Activated CD4-positive, alpha-beta memory T cell treated with anti-CD3 and anti-CD28 coated beads, Interleukin-2, amount 10 ng/mL, durations not matched to agents 7 days and 5 days (primary cell): ENCODE results near the gene PDE4D. TPM values are rescaled to one million over a fixed set of nuclear protein-coding genes. Genes with fewer than 3 reads are reported as not detected.

Experiments used
- CTCF ChIA-PET: fragments of 350-600 bp; sonication (Branson Sonifier 250); formaldehyde crosslinking; loops from one replicate; lab custom pipeline; 2021; ENCODE audit warnings: antibody characterized with exemption, inconsistent platforms; lab: Charles Lee
- POLR2A ChIA-PET: fragments of 350-600 bp; sonication (Branson Sonifier 250); formaldehyde crosslinking; loops from one replicate; lab custom pipeline; 2021; ENCODE audit warnings: antibody characterized with exemption; lab: Charles Lee
- DNase-seq: peaks from one replicate; pipeline ENCODE4 v3.0.0-alpha.2; 2020
- H3K27ac Mint-ChIP-seq: one replicate; pipeline ENCODE4 v1.8.0; 2021; ENCODE audit warnings: mild to moderate bottlenecking, mixed read lengths
- H3K27me3 Mint-ChIP-seq: one replicate; pipeline ENCODE4 v1.8.0; 2021; ENCODE audit warnings: mixed read lengths
- H3K36me3 Mint-ChIP-seq: one replicate; pipeline ENCODE4 v1.8.0; 2021; ENCODE audit warnings: low read depth, mixed read lengths
- H3K4me1 Mint-ChIP-seq: one replicate; pipeline ENCODE4 v1.8.0; 2021; ENCODE audit warnings: mixed read lengths
- H3K4me3 Mint-ChIP-seq: one replicate; pipeline ENCODE4 v1.8.0; 2021; ENCODE audit warnings: mild to moderate bottlenecking, mixed read lengths
- H3K9me3 Mint-ChIP-seq: one replicate; pipeline ENCODE4 v1.8.0; 2021; ENCODE audit warnings: mixed read lengths
- total RNA-seq, 2 experiments: library from RNA; stranded (reverse); gene quantifications; one replicate each; pipeline ENCODE4 v1.2.3, GENCODE V29; 2021

PDE4D gene
- 100 to 1,000 TPM; 123 to 126 TPM for total RNA-seq

DNA sequence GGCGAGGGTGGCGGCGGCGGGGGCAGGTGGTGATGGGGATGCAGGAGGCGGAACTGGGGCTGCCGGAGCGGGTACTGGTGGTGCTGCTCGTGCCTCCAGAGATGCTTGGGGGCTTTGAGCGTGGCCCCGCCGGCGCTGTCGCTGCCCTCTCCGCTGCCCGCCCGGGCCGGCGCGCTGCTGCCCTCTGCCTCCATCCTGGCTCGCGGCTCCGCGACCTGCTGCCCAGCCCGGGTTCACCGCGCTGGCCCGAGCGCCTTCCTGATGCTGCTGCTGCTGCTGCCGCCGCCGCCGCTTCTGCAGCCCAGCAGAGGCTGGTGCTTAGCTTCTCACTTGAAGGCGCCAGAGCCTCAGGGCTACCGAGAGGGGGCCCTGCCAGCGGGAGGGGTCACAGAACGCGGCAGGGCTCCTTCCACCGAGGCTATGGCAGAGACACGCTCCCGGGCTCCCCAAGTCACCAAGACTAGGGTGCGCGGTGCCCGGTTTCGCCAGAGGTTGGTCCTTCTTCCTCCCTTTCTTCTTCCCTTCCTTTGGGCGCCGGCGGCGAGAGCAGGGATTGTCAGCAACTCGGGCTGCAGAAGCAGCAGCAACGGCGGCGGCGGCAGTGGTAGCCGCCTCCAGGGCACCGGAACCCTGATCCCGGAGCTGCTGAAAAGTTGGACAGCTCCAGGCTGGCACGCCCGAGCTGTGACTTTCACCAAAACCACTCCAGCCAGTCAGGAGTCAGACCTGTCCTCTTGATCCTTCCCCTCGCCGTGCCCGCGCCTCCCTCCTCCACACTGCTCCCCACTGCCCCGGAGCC, at the start of gene PDE4D:
PDE4D (minus strand) TSS at position 298 of the 799 bp plus-strand sequence.
- Mint-ChIP-seq H3K4me3 (no peak within 1 kb of the TSS), H3K4me1 (peaks cover 1% of the 10 kb centered on the region), H3K9me3 (no peaks in the 10 kb centered on the region), H3K27me3 (peaks cover 30% of the 10 kb centered on the region), H3K36me3 (peaks cover 2% of the 10 kb centered on the region), H3K27ac (no peak within 1 kb of the TSS)
- ChIA-PET CTCF (no interaction called here), POLR2A (no interaction called here)
- no peak for DNase-seq

DNA sequence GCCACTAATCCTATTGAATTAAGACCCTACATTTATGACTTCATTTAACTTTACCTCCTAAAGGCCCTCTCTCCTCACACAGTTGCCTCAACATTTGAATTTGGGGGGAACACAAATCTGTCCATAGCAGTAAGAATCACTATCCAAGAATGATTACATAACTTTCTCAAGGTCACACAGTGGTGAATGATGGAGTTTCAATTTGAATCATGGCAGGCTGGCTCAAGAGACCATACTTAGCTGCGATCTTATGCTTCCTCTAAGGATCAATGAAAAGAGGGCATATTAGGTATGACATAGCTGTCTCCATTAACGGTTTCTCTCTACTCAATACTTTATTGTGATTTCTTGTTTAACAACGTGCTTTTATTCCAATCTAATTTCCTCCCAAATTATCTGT, 44.1 kb upstream of the PDE4D start:
- Mint-ChIP-seq H3K27me3 (no peaks in the 10 kb centered on the region), H3K27ac (no peak overlapping the region), H3K36me3 (no peaks in the 10 kb centered on the region), H3K4me1 (no peaks in the 10 kb centered on the region), H3K9me3 (no peaks in the 10 kb centered on the region), H3K4me3 (no peak overlapping the region)
- no peak for DNase-seq
- ChIA-PET CTCF (no interaction called here), POLR2A (no interaction called here)

DNA sequence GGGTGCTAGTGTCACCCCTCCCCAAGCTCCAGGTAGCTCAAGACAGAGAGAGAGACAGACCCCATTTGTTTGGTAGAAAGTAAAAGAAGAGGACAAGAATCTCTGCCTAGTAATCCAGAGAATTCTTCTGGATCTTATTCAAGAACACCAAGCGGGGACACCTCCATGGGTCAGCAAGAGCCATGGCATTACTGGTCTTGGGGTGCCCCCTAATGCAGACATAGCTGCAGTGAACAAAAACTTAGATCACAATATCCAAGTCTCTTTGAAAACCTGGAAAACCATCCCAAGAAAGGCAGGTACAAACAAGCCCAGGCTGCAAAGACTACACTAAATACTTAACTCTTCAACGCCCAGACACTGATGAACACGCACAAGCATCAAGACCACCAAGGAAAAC, 29.9 kb upstream of the PDE4D start:
- Mint-ChIP-seq H3K27ac (no peak overlapping the region), H3K36me3 (no peaks in the 10 kb centered on the region), H3K9me3 (no peaks in the 10 kb centered on the region), H3K4me1 (no peaks in the 10 kb centered on the region), H3K4me3 (no peak overlapping the region), H3K27me3 (no peaks in the 10 kb centered on the region)
- ChIA-PET CTCF (no interaction called here), POLR2A (no interaction called here)
- no peak for DNase-seq

DNA sequence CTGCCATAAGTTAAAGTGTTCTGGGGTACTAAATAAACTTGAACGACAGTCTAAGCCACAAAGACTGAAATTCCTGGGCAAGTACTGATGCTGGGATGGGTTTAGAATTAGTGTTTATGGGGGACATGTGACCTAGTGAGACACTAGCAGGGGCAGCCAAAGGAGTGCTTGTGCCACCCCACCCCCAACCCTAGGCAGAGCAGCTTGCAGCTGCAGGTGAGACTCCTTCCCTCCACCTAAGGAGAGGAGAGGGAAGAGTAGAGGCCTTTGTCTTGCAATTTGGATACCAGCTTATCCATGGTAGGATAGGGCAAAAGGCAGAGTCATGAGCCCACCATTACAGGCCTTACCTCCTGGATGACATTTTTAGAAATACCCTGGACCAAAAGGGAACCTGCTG, 28.7 kb upstream of the PDE4D start:
- Mint-ChIP-seq H3K4me1 (no peaks in the 10 kb centered on the region), H3K4me3 (no peak overlapping the region), H3K27ac (no peak overlapping the region), H3K9me3 (no peaks in the 10 kb centered on the region), H3K27me3 (no peaks in the 10 kb centered on the region), H3K36me3 (no peaks in the 10 kb centered on the region)
- DNase-seq = no peak
- ChIA-PET CTCF (no interaction called here), POLR2A (no interaction called here)

DNA sequence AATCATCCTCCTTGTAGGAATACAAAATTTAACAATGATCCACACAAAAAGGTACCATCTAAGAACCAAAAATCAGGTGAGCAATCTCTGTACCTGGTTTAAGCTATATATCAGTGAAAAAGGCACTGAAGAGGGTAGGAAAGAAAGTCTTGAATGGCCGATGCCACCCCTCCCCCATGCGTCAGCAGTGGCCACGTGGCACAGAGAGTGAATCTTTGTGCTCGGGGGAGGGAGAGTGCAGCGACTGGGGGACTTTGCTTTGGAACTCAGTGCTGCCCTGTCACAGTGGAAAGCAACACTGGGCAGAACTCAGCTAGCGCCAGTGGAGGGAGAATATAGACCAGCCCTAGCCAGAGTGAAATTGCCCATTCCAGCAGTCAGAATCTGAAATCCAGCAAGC, 28.3 kb upstream of the PDE4D start:
- no peaks in the 10 kb centered on the region for H3K9me3 Mint-ChIP-seq
- ChIA-PET POLR2A (no interaction called here), CTCF (no interaction called here)
- no peaks in the 10 kb centered on the region for H3K4me1 Mint-ChIP-seq
- H3K36me3 Mint-ChIP-seq = no peaks in the 10 kb centered on the region
- no peak overlapping the region for H3K4me3 Mint-ChIP-seq
- no peaks in the 10 kb centered on the region for H3K27me3 Mint-ChIP-seq
- DNase-seq = no peak
- no peak overlapping the region for H3K27ac Mint-ChIP-seq

DNA sequence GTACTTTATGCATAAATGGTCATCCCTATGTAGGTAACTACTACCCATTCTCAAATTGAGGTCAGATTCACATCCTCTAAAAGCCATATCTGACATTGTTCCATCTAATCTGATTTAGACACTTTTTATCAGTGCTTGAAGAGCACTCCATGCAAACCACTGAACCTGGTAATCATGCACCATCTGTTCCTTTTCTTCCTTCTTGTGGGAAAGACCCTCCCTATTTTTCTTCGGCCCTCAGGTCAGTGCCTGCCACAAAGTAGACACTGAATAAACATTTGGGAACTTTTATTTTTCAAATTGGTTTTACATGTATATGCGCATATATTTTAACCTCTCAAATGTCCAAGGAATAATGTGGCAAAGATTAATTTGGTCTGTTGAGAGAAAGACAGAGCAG, 26.0 kb upstream of the PDE4D start:
- ChIA-PET POLR2A (no interaction called here), CTCF (no interaction called here)
- Mint-ChIP-seq H3K27me3 (no peaks in the 10 kb centered on the region), H3K4me3 (no peak overlapping the region), H3K9me3 (no peaks in the 10 kb centered on the region), H3K4me1 (no peaks in the 10 kb centered on the region), H3K36me3 (no peaks in the 10 kb centered on the region), H3K27ac (no peak overlapping the region)
- DNase-seq = no peak

DNA sequence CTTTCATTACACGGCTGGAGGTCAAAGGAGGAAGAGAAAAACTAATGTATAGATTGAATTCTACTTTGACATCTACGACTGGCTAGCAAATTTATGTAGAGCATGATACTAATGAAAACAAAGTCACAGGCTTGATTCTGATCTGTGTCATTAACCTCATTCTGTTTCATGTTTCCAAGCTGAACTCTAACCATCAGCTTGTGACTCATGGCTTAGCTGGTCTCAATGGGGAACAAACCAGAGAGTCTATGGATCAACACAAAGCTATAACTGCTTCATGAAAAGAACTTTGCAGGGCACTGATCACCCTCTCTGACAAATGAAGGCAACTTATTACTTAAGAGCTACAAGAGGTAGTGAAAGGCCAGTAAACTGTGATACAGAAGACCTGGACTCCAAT, 23.6 kb upstream of the PDE4D start:
- no peak overlapping the region for H3K4me3 Mint-ChIP-seq
- DNase-seq = no peak
- no peaks in the 10 kb centered on the region for H3K9me3 Mint-ChIP-seq
- no peaks in the 10 kb centered on the region for H3K4me1 Mint-ChIP-seq
- ChIA-PET POLR2A (no interaction called here), CTCF (no interaction called here)
- no peak overlapping the region for H3K27ac Mint-ChIP-seq
- no peaks in the 10 kb centered on the region for H3K27me3 Mint-ChIP-seq
- H3K36me3 Mint-ChIP-seq = no peaks in the 10 kb centered on the region

DNA sequence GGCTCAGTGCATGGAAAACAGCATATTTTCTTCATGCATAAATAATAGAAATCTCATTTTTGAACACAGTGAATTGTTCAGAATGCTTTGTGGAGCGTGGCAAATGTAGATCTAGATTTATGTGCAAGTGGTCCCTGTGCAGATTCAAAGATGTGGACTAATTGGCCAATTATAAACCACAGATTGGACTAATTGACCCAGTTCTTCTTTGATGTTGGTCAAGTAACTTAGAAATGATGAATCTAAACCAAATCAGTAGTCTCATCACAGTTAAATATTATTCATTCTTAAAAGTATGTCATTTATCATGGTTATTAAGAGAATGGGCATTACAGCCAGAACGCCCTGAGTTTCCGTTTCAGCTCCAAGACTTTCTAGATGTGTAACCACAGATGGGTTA, 11.7 kb upstream of the PDE4D start:
- no peaks in the 10 kb centered on the region for H3K4me1 Mint-ChIP-seq
- ChIA-PET POLR2A (no interaction called here), CTCF (no interaction called here)
- no peak overlapping the region for H3K27ac Mint-ChIP-seq
- H3K36me3 Mint-ChIP-seq = no peaks in the 10 kb centered on the region
- no peaks in the 10 kb centered on the region for H3K9me3 Mint-ChIP-seq
- H3K4me3 Mint-ChIP-seq = no peak overlapping the region
- no peaks in the 10 kb centered on the region for H3K27me3 Mint-ChIP-seq
- no peak for DNase-seq

DNA sequence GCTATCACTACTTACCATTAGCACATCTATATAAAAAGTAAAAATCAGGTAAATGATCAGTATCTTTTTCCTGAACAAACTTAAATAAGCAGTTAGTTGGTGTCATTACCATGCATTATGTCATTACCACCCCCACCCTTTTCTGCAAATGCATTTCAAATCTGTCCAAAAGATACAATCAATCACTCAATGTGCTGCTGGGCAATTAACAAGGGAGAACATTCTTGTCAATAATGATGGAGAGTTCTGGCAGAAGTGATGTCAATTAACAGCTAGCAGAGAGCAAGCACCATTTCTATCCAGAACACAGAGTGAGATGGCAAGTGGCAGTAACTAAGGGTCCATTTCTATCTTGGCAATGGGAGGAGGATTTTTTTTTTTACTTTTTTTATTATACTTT, 3.5 kb upstream of the PDE4D start:
- DNase-seq = no peak
- peaks cover 2% of the 10 kb centered on the region for H3K36me3 Mint-ChIP-seq
- ChIA-PET POLR2A (no interaction called here), CTCF (no interaction called here)
- H3K9me3 Mint-ChIP-seq = no peaks in the 10 kb centered on the region
- peaks cover 1% of the 10 kb centered on the region for H3K4me1 Mint-ChIP-seq
- peaks cover 25% of the 10 kb centered on the region for H3K27me3 Mint-ChIP-seq
- no peak overlapping the region for H3K4me3 Mint-ChIP-seq
- H3K27ac Mint-ChIP-seq = no peak overlapping the region

DNA sequence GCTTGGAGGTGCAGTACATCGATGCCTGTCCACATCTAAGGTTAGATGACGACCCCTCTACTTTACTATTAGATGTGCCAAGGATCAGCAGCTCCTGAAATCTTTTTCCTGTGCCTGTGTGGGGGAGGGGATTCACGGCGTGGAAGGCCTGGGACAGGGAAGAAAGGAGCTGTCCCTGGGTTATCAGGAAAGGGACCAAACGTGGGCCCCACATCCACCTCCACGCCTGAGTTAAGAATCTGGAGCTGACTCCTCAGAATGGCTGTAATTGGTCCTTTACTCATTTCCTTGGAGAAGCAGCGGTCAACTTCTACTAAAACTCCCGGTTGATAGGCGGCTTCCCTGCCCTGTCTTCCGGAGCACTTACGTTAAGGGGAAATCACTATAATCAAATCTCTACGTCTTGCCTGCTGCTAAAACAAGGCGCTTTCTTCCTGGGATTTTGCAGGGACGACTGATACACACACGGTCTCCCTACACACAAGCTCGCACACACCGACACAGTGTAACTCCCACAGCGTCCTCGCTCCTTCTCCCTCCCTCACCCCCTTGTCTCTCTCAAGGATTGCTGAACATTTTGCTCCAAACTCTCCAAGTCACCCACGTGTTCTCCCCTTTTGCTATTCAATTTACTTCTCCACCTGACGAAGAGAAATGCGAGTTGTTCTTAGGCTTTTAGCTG, 1.4 kb downstream of the PDE4D start:
- DNase-seq = no peak
- peaks cover 2% of the 10 kb centered on the region for H3K36me3 Mint-ChIP-seq
- peaks cover 30% of the 10 kb centered on the region for H3K27me3 Mint-ChIP-seq
- CTCF ChIA-PET = no interaction called here
- POLR2A ChIA-PET = no interaction called here
- no peaks in the 10 kb centered on the region for H3K9me3 Mint-ChIP-seq
- H3K27ac Mint-ChIP-seq = no peak overlapping the region
- H3K4me1 Mint-ChIP-seq = peaks cover 1% of the 10 kb centered on the region
- no peak overlapping the region for H3K4me3 Mint-ChIP-seq

DNA sequence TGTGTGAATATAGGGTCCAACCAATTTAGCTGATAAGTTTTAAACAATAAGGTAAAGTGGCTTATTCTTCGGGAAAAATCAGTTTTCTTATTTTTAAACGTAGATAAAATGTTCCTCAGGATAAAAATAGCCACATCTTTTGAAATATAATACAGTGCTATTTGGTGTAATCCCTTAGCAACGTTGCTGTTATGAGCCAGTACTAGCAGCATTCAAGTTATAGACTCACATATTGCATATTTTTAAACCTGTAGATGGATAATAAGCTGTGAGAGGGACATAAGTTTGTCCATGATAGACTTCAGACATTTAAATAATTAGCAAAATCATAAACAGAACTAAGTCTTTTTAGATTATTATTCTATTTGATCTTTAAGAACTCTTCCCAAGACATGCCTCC, 6.3 kb downstream of the PDE4D start:
- no peaks in the 10 kb centered on the region for H3K36me3 Mint-ChIP-seq
- POLR2A ChIA-PET = no interaction called here

DNA sequence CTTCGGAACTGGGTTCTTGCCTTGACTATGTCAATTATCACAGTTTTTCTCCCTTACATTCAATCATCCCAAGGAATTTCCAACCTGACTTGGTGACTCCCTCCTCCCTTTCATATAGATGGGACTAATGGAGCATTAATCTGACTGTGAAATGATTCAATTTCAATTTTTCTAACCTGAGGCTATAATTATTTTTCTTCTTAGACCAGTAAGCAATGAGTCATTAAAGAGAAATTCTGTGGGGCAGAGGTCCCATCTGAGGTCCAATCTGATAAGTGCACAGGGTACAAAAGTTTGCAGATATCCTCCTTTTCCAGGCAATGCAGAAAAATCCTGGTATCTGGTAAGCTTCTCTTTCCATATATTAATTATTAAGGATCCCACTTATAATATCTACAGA, 18.9 kb downstream of the PDE4D start:
- Mint-ChIP-seq H3K9me3 (no peaks in the 10 kb centered on the region), H3K27ac (no peak overlapping the region), H3K4me3 (no peak overlapping the region), H3K27me3 (no peaks in the 10 kb centered on the region), H3K36me3 (no peaks in the 10 kb centered on the region), H3K4me1 (no peaks in the 10 kb centered on the region)
- CTCF ChIA-PET = no interaction called here
- DNase-seq = no peak
- POLR2A ChIA-PET = no interaction called here

More for the DNA sequence above, 6.3 kb downstream of the PDE4D start:
- H3K27me3 Mint-ChIP-seq = peaks cover 8% of the 10 kb centered on the region
- H3K4me1 Mint-ChIP-seq = no peaks in the 10 kb centered on the region
- CTCF ChIA-PET = no interaction called here
- H3K27ac Mint-ChIP-seq = no peak overlapping the region
- no peaks in the 10 kb centered on the region for H3K9me3 Mint-ChIP-seq
- DNase-seq = no peak
- no peak overlapping the region for H3K4me3 Mint-ChIP-seq

DNA sequence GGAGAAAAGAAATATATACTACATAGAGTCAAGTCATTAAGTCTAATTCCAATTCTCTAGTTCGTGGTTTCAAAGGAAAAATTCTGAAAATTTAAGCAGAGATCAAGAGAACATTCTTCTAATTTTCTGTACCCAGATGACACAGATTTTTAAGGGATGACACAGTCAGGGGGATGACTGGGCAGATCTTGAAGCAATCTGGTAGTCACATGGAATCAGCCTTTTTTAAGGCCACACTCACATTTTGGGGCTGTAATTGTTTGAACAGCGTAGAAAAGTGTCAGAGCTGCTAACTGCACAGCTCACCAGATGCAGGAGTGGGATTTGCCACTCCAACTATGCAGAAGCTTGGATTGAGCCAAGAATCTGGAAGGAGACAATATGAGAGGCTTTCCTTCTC, 20.4 kb downstream of the PDE4D start:
- Mint-ChIP-seq H3K27ac (no peak overlapping the region), H3K36me3 (no peaks in the 10 kb centered on the region), H3K27me3 (no peaks in the 10 kb centered on the region), H3K9me3 (no peaks in the 10 kb centered on the region), H3K4me3 (no peak overlapping the region), H3K4me1 (no peaks in the 10 kb centered on the region)
- POLR2A ChIA-PET = no interaction called here
- CTCF ChIA-PET = no interaction called here
- DNase-seq = no peak

DNA sequence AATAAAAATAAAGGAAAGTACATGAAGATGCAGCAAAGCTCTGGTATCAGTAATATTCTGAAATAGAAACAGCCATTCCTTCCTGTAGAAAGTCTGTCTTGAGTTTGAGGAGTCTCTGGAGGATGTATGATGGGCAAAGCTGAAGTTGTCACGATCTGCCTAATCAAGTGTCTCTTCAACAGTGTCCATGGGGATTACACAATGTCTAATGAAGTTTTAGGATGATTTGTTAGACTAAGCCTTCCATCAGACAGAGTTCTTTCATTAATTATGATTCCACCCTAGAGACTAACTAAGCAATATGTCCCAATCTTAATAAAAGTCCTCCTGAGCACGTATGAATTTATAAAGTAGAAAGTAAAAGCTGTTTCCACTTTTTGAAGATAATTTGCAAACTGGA, 26.9 kb downstream of the PDE4D start:
- ChIA-PET CTCF (no interaction called here), POLR2A (no interaction called here)
- Mint-ChIP-seq H3K27ac (no peak overlapping the region), H3K36me3 (no peaks in the 10 kb centered on the region), H3K4me1 (no peaks in the 10 kb centered on the region), H3K9me3 (no peaks in the 10 kb centered on the region), H3K4me3 (no peak overlapping the region), H3K27me3 (no peaks in the 10 kb centered on the region)
- DNase-seq = no peak
